ENCODE data around the gene RASIP1. TPM values are rescaled to one million over a fixed set of nuclear protein-coding genes. Genes with fewer than 3 reads are reported as not detected.
"Not testable (repeated sequence)": the region's sequence is repeated elsewhere in the genome, so short reads cannot be mapped to it uniquely, and the experiment has no call there.

Gene RASIP1
- total RNA-seq, 1 experiment from 2014 or later: 0.20 TPM

GRCh38 chr19:48735031-48735615, 5.3 kb downstream of the RASIP1 start:
- no peak for DNase-seq (ENCODE audit: low read depth)

GRCh38 chr19:48734625-48735024, 5.8 kb downstream of the RASIP1 start:
- no peak for DNase-seq (ENCODE audit: low read depth)

- DNase-seq (ENCODE audit: low read depth): no peak
Observed at GRCh38 chr19:48731452-48731851, 9.0 kb downstream of the RASIP1 start.

- DNase-seq (ENCODE audit: low read depth): no peak
Observed at GRCh38 chr19:48728911-48729664, 11.3 kb downstream of the RASIP1 start.

GRCh38 chr19:48726556-48726955, 13.9 kb downstream of the RASIP1 start:
- DNase-seq (ENCODE audit: low read depth): no peak

GRCh38 chr19:48724796-48725753, 15.3 kb downstream of the RASIP1 start:
- peak; percentile 91 for DNase-seq (ENCODE audit: low read depth)

- no peak for DNase-seq (ENCODE audit: low read depth)
Observed at GRCh38 chr19:48722196-48722708, 18.2 kb downstream of the RASIP1 start.

GRCh38 chr19:48720613-48721296, 19.7 kb downstream of the RASIP1 start:
- DNase-seq (ENCODE audit: low read depth): peak; percentile 100

- no peak for DNase-seq (ENCODE audit: low read depth)
Observed at GRCh38 chr19:48720251-48720612, 20.2 kb downstream of the RASIP1 start.

- no peak for DNase-seq (ENCODE audit: low read depth)
Observed at GRCh38 chr19:48719263-48720171, 20.9 kb downstream of the RASIP1 start, which contains the start of gene MAMSTR. MAMSTR (minus strand) TSS chr19:48719725; CDS start chr19:48719031, 694 bp downstream.

GRCh38 chr19:48718711-48719231, 21.6 kb downstream of the RASIP1 start:
- no peak for DNase-seq (ENCODE audit: low read depth)

GRCh38 chr19:48718106-48718505, 22.3 kb downstream of the RASIP1 start:
- DNase-seq (ENCODE audit: low read depth): not testable (repeated sequence)

GRCh38 chr19:48716562-48717291, 23.7 kb downstream of the RASIP1 start:
- peak; percentile 45 for DNase-seq (ENCODE audit: low read depth)

GRCh38 chr19:48715681-48716171, 24.7 kb downstream of the RASIP1 start:
- no peak for DNase-seq (ENCODE audit: low read depth)

- DNase-seq (ENCODE audit: low read depth): no peak
Observed at GRCh38 chr19:48714759-48715675, 25.4 kb downstream of the RASIP1 start.

GRCh38 chr19:48713864-48714755, 26.3 kb downstream of the RASIP1 start:
- DNase-seq (ENCODE audit: low read depth): peak; percentile 99
